ENCODE data around the gene PAQR6. TPM values are rescaled to one million over a fixed set of nuclear protein-coding genes. Genes with fewer than 3 reads are reported as not detected.

The PAQR6 gene
- polyA plus RNA-seq, 4 donors: 2.4 to 6.8 (median 4.0) TPM

GRCh38 chr1:156200044-156200443 is 47.8 kb downstream of the PAQR6 start:
- no peak for DNase-seq (ENCODE audit: low read depth in 4 of 4, low spot score in 3 of 4)

GRCh38 chr1:156198831-156199349 is 49.0 kb downstream of the PAQR6 start:
- DNase-seq (ENCODE audit: low read depth in 4 of 4, low spot score in 3 of 4): no peak

GRCh38 chr1:156196445-156196844 is 51.4 kb downstream of the PAQR6 start:
- no peak for DNase-seq (ENCODE audit: low read depth in 4 of 4, low spot score in 3 of 4)

GRCh38 chr1:156195853-156196252 is 52.0 kb downstream of the PAQR6 start:
- DNase-seq (ENCODE audit: low read depth in 4 of 4, low spot score in 3 of 4): no peak

GRCh38 chr1:156194300-156194652 is 53.6 kb downstream of the PAQR6 start:
- no peak for DNase-seq (ENCODE audit: low read depth in 4 of 4, low spot score in 3 of 4)

- peak; percentile 98 for DNase-seq (ENCODE audit: low read depth in 4 of 4, low spot score in 3 of 4)
Measured at GRCh38 chr1:156193488-156194299, 54.2 kb downstream of the PAQR6 start, which contains the start of gene SLC25A44. Gene SLC25A44, plus strand, starts transcription at chr1:156194104. Its CDS starts 5,744 bp downstream, at chr1:156199848.

Other genes with a start within 250 kb of the PAQR6 start
- gene SSR2, start 227.1 kb downstream of the PAQR6 start, polyA plus RNA-seq (ENCODE audit: insufficient read length in 4 of 4): 100 to 1,000 TPM; 353 to 473 (median 417) TPM
- 10 to 100 TPM; 38.3 to 61.2 (median 51.5) TPM for gene UBQLN4, start 194.3 kb downstream of the PAQR6 start, polyA plus RNA-seq (ENCODE audit: insufficient read length in 4 of 4)
- 10 to 100 TPM; 35.2 to 69.7 (median 51.8) TPM for gene LAMTOR2, start 193.3 kb downstream of the PAQR6 start, polyA plus RNA-seq (ENCODE audit: insufficient read length in 4 of 4)
- 10 to 100 TPM in 3 of 4 donors, 1 to 10 TPM in 1; 1.7 to 66.2 (median 52.7) TPM for gene RAB25, start 186.9 kb downstream of the PAQR6 start, polyA plus RNA-seq (ENCODE audit: insufficient read length in 4 of 4)
- 10 to 100 TPM; 40.9 to 46.9 (median 45.0) TPM for gene MEX3A, start 165.6 kb downstream of the PAQR6 start, polyA plus RNA-seq (ENCODE audit: insufficient read length in 4 of 4)
- 100 to 1,000 TPM in 2 of 4 donors, 10 to 100 TPM in 2; 94.5 to 161 (median 104) TPM for gene LMNA, start 133.3 kb downstream of the PAQR6 start, polyA plus RNA-seq (ENCODE audit: insufficient read length in 4 of 4)
- gene SEMA4A, start 94.5 kb downstream of the PAQR6 start, polyA plus RNA-seq (ENCODE audit: insufficient read length in 4 of 4): 10 to 100 TPM in 3 of 4 donors, 1 to 10 TPM in 1; 2.5 to 26.8 (median 22.4) TPM
- 10 to 100 TPM; 16.6 to 30.5 (median 27.7) TPM for gene SLC25A44, start 54.0 kb downstream of the PAQR6 start, polyA plus RNA-seq (ENCODE audit: insufficient read length in 4 of 4)
- gene PMF1, start 35.0 kb downstream of the PAQR6 start, polyA plus RNA-seq (ENCODE audit: insufficient read length in 4 of 4): 100 to 1,000 TPM in 1 of 4 donors, 10 to 100 TPM in 3; 48.8 to 110 (median 80.0) TPM
- 1 to 10 TPM; 1.3 to 7.4 (median 1.9) TPM for gene BGLAP, start 5.9 kb downstream of the PAQR6 start, polyA plus RNA-seq (ENCODE audit: insufficient read length in 4 of 4)
- 10 to 100 TPM; 34.1 to 70.1 (median 56.0) TPM for gene SMG5, start 34.8 kb upstream of the PAQR6 start, polyA plus RNA-seq (ENCODE audit: insufficient read length in 4 of 4)
- gene TMEM79, start 36.3 kb upstream of the PAQR6 start, polyA plus RNA-seq (ENCODE audit: insufficient read length in 4 of 4): 1 to 10 TPM; 4.1 to 9.2 (median 6.1) TPM
- gene GLMP, start 47.6 kb upstream of the PAQR6 start, polyA plus RNA-seq (ENCODE audit: insufficient read length in 4 of 4): 10 to 100 TPM; 53.7 to 66.3 (median 63.0) TPM
- gene VHLL, start 51.3 kb upstream of the PAQR6 start, polyA plus RNA-seq (ENCODE audit: insufficient read length in 4 of 4): not detected
- gene CCT3, start 90.2 kb upstream of the PAQR6 start, polyA plus RNA-seq (ENCODE audit: insufficient read length in 4 of 4): 100 to 1,000 TPM; 211 to 364 (median 337) TPM
- gene TSACC, start 90.5 kb upstream of the PAQR6 start, polyA plus RNA-seq (ENCODE audit: insufficient read length in 4 of 4): 1 to 10 TPM in 2 of 4 donors, under 1 TPM in 2; 0.23 to 2.2 (median 0.67) TPM
- 10 to 100 TPM in 3 of 4 donors, under 1 TPM in 1; 0.26 to 26.3 (median 10.4) TPM for gene RHBG, start 121.2 kb upstream of the PAQR6 start, polyA plus RNA-seq (ENCODE audit: insufficient read length in 4 of 4)